ENCODE results near the gene LONRF3.
"Not testable (repeated sequence)": the region's sequence is repeated elsewhere in the genome, so short reads cannot be mapped to it uniquely, and the experiment has no call there.

DNA sequence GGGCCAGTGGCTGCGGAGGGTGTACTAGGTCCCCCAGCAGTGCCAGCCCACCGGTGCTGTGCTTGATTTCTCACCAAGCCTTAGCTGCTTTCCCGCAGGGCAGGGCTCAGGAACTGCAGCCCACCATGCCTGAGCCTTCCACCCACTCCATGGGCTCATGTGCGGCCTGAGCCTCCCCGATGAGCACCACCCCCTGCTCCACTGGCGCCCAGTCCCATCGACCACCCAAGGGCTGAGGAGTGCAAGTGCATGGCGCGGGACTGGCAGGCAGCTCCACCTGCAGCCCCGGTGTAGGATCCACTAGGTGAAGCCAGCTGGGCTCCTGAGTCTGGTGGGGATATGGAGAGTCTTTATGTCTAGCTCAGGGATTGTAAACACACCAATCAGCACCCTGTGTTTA lies 55.2 kb downstream of the LONRF3 start:
- TF ChIP-seq, protein P1, sequence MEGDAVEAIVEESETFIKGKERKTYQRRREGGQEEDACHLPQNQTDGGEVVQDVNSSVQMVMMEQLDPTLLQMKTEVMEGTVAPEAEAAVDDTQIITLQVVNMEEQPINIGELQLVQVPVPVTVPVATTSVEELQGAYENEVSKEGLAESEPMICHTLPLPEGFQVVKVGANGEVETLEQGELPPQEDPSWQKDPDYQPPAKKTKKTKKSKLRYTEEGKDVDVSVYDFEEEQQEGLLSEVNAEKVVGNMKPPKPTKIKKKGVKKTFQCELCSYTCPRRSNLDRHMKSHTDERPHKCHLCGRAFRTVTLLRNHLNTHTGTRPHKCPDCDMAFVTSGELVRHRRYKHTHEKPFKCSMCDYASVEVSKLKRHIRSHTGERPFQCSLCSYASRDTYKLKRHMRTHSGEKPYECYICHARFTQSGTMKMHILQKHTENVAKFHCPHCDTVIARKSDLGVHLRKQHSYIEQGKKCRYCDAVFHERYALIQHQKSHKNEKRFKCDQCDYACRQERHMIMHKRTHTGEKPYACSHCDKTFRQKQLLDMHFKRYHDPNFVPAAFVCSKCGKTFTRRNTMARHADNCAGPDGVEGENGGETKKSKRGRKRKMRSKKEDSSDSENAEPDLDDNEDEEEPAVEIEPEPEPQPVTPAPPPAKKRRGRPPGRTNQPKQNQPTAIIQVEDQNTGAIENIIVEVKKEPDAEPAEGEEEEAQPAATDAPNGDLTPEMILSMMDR (IDR thresholded peaks at IDR 0.05): not testable (repeated sequence)
- not testable (repeated sequence) for TF ChIP-seq POLR2AphosphoS5, POLR2A, EP300 (IDR thresholded peaks at IDR 0.05)
